GM18951 (cell line): ENCODE data around the gene CYGB.
"Not testable (repeated sequence)": the region's sequence is repeated elsewhere in the genome, so short reads cannot be mapped to it uniquely, and the experiment has no call there.

Experiments
- POLR2A ChIP-seq: IDR thresholded peaks from 4 replicates; pipeline ENCODE4 v1.6.1; 2011; ENCODE audit warnings: mild to moderate bottlenecking; ENCODE audit not compliant: insufficient read length, insufficient read depth; ENCODE audit errors: extremely low read depth
- in situ Hi-C: fragments of 300-500 bp; cut with MboI; formaldehyde crosslinking; loops from one replicate; pipeline ENCODE4 v1.12.0; 2022; ENCODE audit warnings: low sequenced_read_pairs, mixed read lengths, inconsistent platforms; ENCODE audit not compliant: unreplicated experiment

The CYGB gene

DNA sequence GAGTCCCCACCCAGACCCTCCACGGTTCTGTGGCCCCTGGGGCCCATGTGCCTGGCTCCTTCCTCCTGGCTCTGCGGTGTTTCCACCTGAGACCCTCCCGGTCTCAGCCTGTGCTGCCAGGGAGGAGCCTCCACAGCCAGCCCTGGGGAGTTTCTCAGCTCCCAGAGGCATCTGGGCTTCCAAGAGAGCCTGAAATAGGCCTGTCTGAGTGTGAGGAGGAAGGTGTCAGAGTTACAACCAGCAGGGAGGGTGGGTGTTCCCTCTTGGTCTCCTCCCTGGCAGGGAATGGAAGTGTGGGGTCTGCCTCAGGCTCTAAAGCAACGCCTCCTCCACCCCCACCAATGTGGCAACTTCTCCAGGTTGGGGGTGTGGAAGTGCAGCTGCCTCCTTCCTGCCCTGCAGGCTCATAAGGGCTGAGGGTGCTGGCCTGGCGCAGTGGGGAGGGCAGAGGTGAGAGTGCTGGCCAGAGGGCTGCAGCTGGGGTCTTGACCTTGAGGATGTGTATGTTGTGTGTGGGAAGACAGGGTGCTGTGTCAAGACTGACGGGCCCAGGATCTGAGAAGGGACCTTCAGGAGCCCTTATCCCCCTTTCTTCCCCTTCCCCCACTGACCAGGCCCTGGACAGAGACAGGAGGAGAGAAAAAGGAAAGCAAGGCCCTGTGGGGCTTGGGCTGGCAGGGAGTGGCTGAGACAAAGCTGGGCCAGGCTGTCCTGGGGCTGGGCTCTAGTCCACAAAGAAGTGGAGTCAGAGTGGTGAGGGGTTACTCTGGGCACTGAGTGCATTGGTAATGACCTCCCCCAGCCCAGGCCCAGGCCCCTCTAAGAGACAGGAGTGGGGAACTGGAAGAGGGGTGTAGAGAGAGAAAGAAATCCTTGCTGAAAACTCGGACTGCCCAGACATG, 2.4 kb downstream of the CYGB start:
- in situ Hi-C loops = no loop called here
- no peak for TF ChIP-seq POLR2A

DNA sequence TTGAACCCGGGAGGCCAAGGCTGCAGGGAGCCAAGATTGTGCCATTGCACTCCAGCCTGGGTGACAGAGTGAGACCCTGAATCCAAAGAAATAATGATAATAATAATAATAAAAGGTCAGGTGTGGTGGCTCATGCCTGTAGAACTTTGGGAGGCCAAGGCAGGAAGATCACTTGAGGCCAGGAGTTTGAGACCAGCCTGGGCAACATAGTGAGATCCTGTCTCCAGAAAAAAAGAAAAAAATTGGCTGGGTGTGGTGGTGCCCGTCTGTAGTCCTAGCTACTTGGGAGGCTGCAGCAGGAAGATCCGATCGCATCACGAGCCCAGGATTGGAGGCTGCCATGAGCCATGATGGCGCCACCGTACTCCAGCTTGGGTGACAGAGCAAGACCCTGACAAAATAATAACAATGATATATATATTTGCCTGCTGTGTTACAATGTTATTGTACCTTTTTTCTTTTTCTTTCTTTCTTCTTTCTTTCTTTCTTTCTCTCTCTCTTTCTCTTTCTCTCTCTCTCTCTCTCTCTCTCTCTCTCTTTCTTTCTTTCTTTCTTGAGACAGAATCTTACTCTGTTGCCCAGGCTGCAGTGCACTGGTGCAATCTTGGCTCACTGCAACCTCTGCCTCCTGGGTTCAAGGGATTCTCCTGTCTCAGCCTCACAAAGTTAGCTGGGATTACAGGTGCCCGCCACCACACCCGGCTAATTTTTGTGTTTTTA, 3.7 kb downstream of the CYGB start:
- in situ Hi-C loops = not testable (repeated sequence)

DNA sequence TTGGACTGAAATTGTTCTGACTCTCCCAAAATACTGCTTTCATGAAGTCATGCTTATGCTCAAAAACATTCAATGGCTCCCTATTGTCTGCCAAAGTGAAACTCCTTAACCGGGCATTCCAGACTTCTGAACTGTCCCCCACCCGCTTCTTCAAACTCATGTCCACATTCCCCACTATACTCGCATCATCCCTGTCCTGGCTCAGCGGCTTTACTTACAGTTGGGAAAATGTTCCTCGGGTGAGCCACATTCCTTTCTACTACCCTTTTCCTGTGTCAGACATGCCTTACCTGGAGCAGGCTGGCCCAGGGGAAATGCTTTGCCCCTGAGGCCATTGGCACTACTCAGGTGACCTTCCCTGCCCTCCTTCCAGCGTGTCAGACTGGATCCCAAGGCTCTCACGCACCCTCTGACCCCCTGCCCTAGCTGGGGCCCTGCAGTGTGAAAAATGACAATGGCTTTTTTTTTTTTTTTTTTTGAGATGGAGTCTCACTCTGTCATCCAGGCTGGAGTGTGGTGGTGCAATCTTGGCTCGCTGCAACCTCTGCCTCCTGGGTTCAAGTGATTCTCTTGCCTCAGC, 5.3 kb downstream of the CYGB start:
- in situ Hi-C loops = no loop called here
- no peak for TF ChIP-seq POLR2A

DNA sequence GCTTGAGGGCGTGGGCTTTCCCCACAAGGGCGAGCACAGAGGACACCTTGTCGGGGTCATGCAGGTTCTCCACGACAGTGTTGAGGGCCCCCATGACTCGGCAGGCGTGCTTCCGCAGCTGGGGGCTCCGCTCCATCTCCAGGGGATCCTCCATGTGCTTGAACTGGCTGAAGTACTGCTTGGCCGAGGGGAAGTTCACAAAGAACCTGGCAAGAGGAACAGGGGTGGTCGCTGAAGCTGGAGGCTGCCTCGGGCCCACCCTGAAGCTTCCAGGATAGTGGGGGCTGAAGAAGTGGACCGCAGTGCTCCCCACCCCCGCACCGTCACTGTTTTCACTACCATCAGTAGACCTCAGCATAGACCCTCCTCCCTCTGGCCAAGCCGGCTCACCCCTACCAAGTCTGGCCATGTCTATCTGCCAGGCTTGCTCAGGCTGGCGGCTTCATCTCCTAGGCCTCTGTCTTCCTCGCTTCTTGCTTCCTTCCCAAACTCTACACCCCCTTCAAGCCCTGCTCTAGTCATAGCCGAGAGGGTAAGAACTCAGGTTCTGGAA, 5.9 kb downstream of the CYGB start:
- no peak for TF ChIP-seq POLR2A
- in situ Hi-C loops = no loop called here

DNA sequence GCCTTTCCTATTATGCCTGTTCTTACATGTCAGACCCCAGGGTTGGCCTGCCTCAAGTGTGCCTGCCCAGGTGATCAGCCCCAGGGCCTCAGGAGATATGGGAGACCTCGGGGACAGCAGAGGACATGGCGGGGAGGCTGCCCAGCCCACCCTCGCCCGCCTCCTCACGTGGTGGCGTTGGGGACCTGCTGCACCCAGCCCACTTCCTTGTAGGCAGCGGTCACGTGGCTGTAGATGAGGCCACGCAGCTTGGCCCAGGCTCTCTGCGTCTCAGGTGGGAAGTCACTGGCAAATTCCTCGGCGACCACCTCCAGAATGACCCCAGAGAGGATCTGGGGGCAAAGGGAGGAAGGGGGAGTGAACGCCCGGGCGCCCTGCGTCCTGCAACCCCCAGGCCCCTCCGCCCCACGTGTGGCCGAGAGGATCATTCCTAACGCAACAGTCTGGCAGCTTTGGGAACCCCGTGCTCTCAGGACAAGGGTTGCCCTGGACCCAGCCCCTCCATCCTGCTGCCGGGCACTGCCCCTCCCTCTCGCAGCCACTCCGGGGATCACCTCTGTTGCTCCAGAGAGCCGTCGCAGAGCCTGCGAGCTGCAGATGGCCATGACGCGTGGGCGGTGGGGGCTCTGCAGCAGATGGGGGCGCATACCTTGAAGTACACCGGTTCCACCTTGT, 6.6 kb downstream of the CYGB start:
- no peak for TF ChIP-seq POLR2A
- in situ Hi-C loops = no loop called here

DNA sequence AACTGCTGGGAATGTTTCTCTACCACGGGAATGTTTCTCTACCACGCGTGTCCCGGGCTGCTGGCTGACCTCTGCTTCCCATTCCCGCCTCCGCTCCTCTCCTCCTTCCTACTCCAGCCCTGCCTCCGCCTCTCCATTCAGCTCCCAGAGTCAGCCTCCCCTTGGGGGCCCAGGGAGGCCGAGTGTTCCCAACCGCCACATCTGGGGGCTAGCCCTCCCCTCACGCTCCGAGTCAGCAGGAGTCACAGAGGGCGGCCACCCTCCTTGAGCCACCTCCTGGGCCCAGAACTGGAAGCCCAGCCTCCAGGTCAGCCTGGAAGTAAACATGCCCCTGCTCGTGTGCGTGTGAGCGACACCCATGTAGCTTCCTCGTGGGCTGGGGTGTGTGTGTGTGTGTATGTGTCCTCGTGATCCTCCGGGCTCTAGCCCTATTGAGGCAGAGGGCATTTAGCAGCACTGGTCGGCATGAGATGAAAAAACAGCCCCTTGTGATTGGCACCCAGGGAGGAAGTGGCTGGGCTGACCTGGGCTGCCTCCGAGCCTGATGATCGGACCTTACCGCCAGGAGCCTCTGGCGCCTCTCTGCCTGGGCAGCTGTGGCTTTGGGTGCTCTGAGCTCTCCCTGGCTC, 7.3 kb downstream of the CYGB start:
- in situ Hi-C loops = no loop called here
- TF ChIP-seq POLR2A = no peak

DNA sequence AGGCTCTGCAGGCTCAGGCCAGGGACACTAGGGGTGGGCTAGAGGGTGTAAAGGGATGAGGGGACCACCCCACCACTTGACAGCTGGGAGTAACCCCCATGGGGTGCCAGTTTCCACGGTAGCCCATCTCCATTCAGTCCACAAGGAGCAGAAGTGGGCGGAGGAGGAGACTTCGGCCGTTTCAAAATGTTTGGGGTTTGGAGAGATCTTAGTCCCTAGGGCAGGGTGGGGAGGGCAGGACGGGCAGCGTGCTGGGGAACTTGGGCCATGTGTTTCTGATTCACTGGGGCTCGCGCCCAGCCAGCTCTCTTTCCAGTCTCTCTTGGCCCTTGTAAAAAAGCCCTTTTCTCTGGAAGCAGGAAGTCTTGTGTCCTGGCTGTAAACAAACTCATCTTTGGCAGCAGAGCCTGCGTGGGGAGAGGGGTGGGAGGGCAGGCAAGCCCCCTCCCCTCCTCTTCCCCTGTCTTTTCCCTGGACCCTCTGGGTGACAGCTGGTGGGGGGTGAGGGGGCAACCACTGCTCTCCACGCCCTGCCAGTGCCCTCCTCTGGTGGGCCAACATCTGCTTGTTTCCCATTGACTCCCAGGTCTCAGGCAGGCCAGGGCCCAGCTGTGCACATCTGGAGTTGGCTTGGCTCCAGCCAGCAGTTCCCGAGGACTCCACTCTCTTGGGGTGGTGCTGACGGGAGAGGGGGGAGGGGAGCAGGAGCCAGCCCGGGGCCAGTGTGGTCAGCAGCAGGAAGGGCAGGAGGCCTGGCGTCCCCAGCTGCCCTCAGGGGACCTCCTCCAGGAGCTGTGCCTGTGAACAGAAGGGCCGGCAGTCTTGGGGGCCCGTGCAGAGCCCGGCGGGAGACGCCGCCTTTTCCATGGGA, 8.1 kb downstream of the CYGB start:
- TF ChIP-seq POLR2A = no peak
- in situ Hi-C loops = no loop called here

DNA sequence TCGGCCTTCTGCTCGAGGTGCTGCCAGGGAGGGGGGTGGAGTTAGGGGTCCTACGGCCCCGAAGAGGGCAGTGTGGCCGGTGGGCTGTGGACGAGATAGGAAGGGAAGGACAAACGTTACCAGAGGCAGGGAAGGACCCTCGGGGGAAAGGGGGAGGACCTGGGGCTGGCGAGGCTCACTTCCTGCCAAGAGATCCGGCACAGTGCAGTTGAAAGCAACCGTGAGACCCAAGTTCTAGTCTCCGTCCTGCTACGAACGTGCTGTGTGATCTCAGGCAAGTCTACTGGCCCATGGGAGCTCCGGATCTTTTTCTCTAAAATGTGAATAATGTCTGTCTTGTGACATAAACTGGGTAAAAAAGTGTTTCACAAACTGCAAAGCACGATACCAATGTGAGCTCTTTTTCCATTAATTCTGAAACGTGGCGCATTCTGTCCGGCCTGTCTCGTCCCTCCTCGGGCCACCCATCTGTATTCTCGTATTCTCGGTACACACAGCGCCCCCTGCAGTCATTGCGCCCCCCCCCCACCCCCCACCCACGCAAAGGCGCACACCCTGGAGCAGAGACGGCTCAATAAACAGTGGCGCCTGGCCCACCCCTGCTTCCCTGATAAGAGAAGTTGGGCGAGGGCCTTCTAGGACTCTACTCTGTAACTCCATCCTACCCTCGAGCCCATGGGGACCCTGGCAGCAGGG, 8.8 kb downstream of the CYGB start:
- no peak for TF ChIP-seq POLR2A
- in situ Hi-C loops = no loop called here

DNA sequence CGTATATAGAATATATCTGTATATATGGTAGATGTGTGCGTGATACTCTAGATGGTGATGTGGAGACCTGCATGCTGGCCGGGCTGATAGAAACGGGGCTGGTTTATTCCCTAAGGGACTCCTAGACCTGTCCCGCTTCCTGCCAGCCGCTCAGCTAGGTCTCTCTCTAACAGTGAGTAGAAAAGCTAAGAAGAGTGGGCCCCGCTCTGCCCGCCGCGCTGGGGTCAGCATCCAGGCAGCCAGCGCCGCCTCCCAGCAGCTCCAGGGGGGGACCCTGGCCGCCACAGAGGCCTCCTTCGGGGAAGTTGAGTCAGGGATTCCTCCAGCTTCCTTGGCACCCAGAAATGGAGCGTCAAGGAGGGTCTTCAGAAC, 9.4 kb downstream of the CYGB start:
- in situ Hi-C loops = no loop called here
- TF ChIP-seq POLR2A = no peak

DNA sequence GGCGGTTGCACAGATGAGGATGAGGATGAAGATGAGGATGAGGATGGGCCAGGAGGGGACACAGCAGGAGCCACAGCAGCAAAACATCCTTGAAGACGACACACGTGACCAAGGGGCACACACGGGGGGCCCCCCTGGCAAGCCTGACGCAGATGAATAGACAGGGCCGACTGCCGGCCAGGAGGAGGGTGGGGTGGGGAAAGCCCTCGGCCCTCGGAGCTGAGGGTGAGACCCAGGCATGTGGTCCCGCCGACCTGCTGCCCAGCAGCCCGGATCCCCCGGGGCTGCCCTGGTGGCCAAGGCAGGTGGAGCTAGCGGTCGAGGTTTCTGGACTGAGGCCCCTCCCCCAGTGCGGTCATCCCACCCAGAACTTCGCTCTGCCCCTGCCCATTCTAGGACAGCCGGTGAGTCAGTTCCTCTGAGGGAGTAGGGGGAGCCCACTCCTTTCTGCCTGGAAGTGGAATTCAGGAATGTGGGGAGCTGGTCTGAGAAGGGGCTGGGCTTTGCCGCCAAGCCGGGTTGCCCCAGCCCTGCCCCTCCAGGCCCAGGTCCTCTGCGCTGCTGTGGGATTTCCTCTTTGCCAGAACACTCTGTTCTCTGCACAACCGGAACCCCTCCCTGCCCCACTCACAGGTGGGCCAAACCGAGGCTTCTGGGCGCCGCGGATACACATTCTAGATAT, 9.9 kb downstream of the CYGB start:
- no peak for TF ChIP-seq POLR2A
- in situ Hi-C loops = no loop called here

DNA sequence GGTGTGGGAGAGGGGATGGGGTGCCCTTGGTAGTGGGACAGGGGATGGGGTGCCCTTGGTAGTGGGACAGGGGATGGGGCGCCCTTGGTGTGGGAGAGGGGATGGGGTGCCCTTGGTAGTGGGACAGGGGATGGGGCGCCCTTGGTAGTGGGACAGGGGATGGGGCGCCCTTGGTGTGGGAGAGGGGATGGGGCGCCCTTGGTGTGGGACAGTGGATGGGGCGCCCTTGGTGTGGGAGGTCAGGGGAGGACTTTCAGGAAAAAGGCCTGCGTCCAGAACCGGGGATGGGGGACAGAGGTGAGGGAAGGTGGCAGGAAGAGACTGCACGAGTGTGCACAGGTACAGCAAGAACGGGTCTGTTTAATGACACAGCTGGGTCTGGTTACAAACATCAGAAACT, 10.5 kb downstream of the CYGB start:
- in situ Hi-C loops = not testable (repeated sequence)

DNA sequence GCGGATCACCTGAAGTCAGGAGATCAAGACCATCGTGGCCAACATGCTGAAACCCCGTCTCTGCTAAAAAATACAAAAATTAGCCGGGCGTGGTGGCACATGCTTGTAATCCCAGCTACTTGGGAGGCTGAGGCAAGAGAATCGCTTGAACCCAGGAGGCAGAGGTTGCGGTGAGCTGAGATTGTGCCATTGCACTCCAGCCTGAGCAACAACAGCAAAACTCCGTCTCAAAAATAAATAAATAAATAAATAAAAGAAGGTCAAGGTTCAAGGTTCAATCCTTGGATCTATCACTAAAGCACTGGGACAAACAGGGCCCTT, 12.0 kb downstream of the CYGB start:
- in situ Hi-C loops = not testable (repeated sequence)
